ENCODE results near the gene DNAJC11.

Gene DNAJC11

GRCh38 chr1:6596886-6597776 lies 104.5 kb downstream of the DNAJC11 start:
- DNase-seq: no peak

GRCh38 chr1:6596351-6596750 lies 105.3 kb downstream of the DNAJC11 start:
- DNase-seq: no peak

- no peak for DNase-seq
Measured at GRCh38 chr1:6594977-6595740, 106.5 kb downstream of the DNAJC11 start.

GRCh38 chr1:6593810-6594209 lies 107.8 kb downstream of the DNAJC11 start:
- DNase-seq: no peak

- DNase-seq: no peak
Measured at GRCh38 chr1:6592865-6593593, 108.6 kb downstream of the DNAJC11 start.

- DNase-seq: no peak
Measured at GRCh38 chr1:6592441-6592840, 109.2 kb downstream of the DNAJC11 start.

GRCh38 chr1:6591644-6592043 lies 110.0 kb downstream of the DNAJC11 start:
- DNase-seq: no peak

- DNase-seq: no peak
Measured at GRCh38 chr1:6591222-6591621, 110.4 kb downstream of the DNAJC11 start.

- DNase-seq: no peak
Measured at GRCh38 chr1:6590046-6590445, 111.6 kb downstream of the DNAJC11 start.

GRCh38 chr1:6588893-6589520 lies 112.6 kb downstream of the DNAJC11 start:
- DNase-seq: no peak

GRCh38 chr1:6588128-6588892 lies 113.3 kb downstream of the DNAJC11 start:
- DNase-seq: no peak

- DNase-seq: no peak
Measured at GRCh38 chr1:6587261-6588005, 114.2 kb downstream of the DNAJC11 start.

- DNase-seq: no peak
Measured at GRCh38 chr1:6586404-6586816, 115.2 kb downstream of the DNAJC11 start.

- no peak for DNase-seq
Measured at GRCh38 chr1:6585841-6586240, 115.8 kb downstream of the DNAJC11 start.

GRCh38 chr1:6585081-6585722 lies 116.4 kb downstream of the DNAJC11 start:
- DNase-seq: no peak
